GM19239 (cell line): ENCODE measurements around the gene PEMT.
"Not testable (repeated sequence)": the region's sequence is repeated elsewhere in the genome, so short reads cannot be mapped to it uniquely, and the experiment has no call there.

ENCODE experiments used
- DNase-seq: peaks from one replicate; pipeline ENCODE4 v3.0.0; 2011; ENCODE audit warnings: low spot score; ENCODE audit not compliant: insufficient read length
- FAIRE-seq: peaks from 2 replicates; lab custom pipeline; 2011; peaks lifted over from hg19 to GRCh38; lab: Jason Lieb, UNC

The PEMT gene

GRCh38 chr17:17467016-17467415 lies 124.5 kb downstream of the PEMT start:
- FAIRE-seq = no peak
- no peak for DNase-seq

- FAIRE-seq = no peak
- DNase-seq = no peak
These were observed 125.0 kb downstream of the PEMT start for GRCh38 chr17:17466511-17466910.

GRCh38 chr17:17465878-17466277 lies 125.6 kb downstream of the PEMT start:
- DNase-seq, FAIRE-seq: not testable (repeated sequence)

GRCh38 chr17:17463821-17464220 lies 127.7 kb downstream of the PEMT start:
- no peak for DNase-seq
- no peak for FAIRE-seq

- no peak for DNase-seq
- FAIRE-seq = no peak
These were observed 129.3 kb downstream of the PEMT start for GRCh38 chr17:17462048-17462824.

GRCh38 chr17:17460038-17460437 lies 131.5 kb downstream of the PEMT start:
- FAIRE-seq = no peak

GRCh38 chr17:17457680-17458079 lies 133.8 kb downstream of the PEMT start:
- FAIRE-seq (no peak), DNase-seq (no peak)

More at GRCh38 chr17:17460038-17460437, 131.5 kb downstream of the PEMT start:
- DNase-seq = no peak

GRCh38 chr17:17456251-17456650 lies 135.3 kb downstream of the PEMT start:
- DNase-seq (no peak), FAIRE-seq (no peak)
